Measurements from ENCODE around the gene PLEKHA1.

Gene PLEKHA1

GRCh38 chr10:122467701-122468100 lies 93.2 kb downstream of the PLEKHA1 start:
- H3K4me3 ChIP-seq (replicated peaks; ENCODE audit: insufficient read depth, low read length) = no peak overlapping the region
- TF ChIP-seq POLR2AphosphoS5 (IDR thresholded peaks at IDR 0.05; ENCODE audit: low read depth) = no peak
- TF ChIP-seq SPI1 (IDR thresholded peaks at IDR 0.05; ENCODE audit: borderline replicate concordance, low read depth) = no peak
- TF ChIP-seq, protein P1, sequence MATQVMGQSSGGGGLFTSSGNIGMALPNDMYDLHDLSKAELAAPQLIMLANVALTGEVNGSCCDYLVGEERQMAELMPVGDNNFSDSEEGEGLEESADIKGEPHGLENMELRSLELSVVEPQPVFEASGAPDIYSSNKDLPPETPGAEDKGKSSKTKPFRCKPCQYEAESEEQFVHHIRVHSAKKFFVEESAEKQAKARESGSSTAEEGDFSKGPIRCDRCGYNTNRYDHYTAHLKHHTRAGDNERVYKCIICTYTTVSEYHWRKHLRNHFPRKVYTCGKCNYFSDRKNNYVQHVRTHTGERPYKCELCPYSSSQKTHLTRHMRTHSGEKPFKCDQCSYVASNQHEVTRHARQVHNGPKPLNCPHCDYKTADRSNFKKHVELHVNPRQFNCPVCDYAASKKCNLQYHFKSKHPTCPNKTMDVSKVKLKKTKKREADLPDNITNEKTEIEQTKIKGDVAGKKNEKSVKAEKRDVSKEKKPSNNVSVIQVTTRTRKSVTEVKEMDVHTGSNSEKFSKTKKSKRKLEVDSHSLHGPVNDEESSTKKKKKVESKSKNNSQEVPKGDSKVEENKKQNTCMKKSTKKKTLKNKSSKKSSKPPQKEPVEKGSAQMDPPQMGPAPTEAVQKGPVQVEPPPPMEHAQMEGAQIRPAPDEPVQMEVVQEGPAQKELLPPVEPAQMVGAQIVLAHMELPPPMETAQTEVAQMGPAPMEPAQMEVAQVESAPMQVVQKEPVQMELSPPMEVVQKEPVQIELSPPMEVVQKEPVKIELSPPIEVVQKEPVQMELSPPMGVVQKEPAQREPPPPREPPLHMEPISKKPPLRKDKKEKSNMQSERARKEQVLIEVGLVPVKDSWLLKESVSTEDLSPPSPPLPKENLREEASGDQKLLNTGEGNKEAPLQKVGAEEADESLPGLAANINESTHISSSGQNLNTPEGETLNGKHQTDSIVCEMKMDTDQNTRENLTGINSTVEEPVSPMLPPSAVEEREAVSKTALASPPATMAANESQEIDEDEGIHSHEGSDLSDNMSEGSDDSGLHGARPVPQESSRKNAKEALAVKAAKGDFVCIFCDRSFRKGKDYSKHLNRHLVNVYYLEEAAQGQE (IDR thresholded peaks at IDR 0.05; ENCODE audit: insufficient replicate concordance, low read depth) = no peak
- TF ChIP-seq CTCF (IDR thresholded peaks at IDR 0.05; ENCODE audit: insufficient read depth, low read length) = no peak
- TF ChIP-seq GABPA (IDR thresholded peaks at IDR 0.05; ENCODE audit: low read depth) = no peak
- H3K27me3 ChIP-seq (ENCODE audit: insufficient read depth, poor library complexity, severe bottlenecking) = peaks cover 21% of the 10 kb centered on the region
- H3K27ac ChIP-seq (replicated peaks) = no peak overlapping the region
- DNase-seq (ENCODE audit: low read depth in 1 of 2, low spot score in 1 of 2) = no peak

GRCh38 chr10:122468307-122468925 lies 93.9 kb downstream of the PLEKHA1 start:
- Histone ChIP-seq H3K27me3 (ENCODE audit: insufficient read depth, poor library complexity, severe bottlenecking) (peaks cover 17% of the 10 kb centered on the region), H3K27ac (replicated peaks) (no peak overlapping the region), H3K4me3 (replicated peaks; ENCODE audit: insufficient read depth, low read length) (no peak overlapping the region)
- TF ChIP-seq GABPA (IDR thresholded peaks at IDR 0.05; ENCODE audit: low read depth) = no peak
- TF ChIP-seq SPI1 (IDR thresholded peaks at IDR 0.05; ENCODE audit: borderline replicate concordance, low read depth) = no peak
- TF ChIP-seq POLR2AphosphoS5 (IDR thresholded peaks at IDR 0.05; ENCODE audit: low read depth) = no peak
- TF ChIP-seq, protein P1 (IDR thresholded peaks at IDR 0.05; ENCODE audit: insufficient replicate concordance, low read depth) = no peak
- TF ChIP-seq CTCF (IDR thresholded peaks at IDR 0.05; ENCODE audit: insufficient read depth, low read length) = no peak
- no peak for DNase-seq (ENCODE audit: low read depth in 1 of 2, low spot score in 1 of 2)

GRCh38 chr10:122468926-122469781 lies 94.6 kb downstream of the PLEKHA1 start:
- TF ChIP-seq GABPA (IDR thresholded peaks at IDR 0.05; ENCODE audit: low read depth) (no peak), SPI1 (IDR thresholded peaks at IDR 0.05; ENCODE audit: borderline replicate concordance, low read depth) (no peak), CTCF (IDR thresholded peaks at IDR 0.05; ENCODE audit: insufficient read depth, low read length) (no peak), POLR2AphosphoS5 (IDR thresholded peaks at IDR 0.05; ENCODE audit: low read depth) (no peak)
- TF ChIP-seq, protein P1 (IDR thresholded peaks at IDR 0.05; ENCODE audit: insufficient replicate concordance, low read depth) = no peak
- peak in 1 of 2 experiments; percentile 91 for DNase-seq (ENCODE audit: low read depth in 1 of 2, low spot score in 1 of 2)
- H3K27ac ChIP-seq (replicated peaks) = no peak overlapping the region

More at GRCh38 chr10:122468926-122469781, 94.6 kb downstream of the PLEKHA1 start:
- Histone ChIP-seq H3K27me3 (ENCODE audit: insufficient read depth, poor library complexity, severe bottlenecking) (peaks cover 19% of the 10 kb centered on the region), H3K4me3 (replicated peaks; ENCODE audit: insufficient read depth, low read length) (no peak overlapping the region)

Data from HL-60 (cell line).